Loucy (cell line): ENCODE data around the gene PTPRN2.

Source experiments
- EZH2phosphoT487 ChIP-seq: fragments of 200-600 bp; IDR thresholded peaks from 2 replicates; pipeline ENCODE4 v1.6.1; 2018; ENCODE audit warnings: antibody characterized with exemption, mild to moderate bottlenecking, moderate library complexity, borderline replicate concordance
- TF ChIP-seq, protein P1 (sequence below): fragments of 200-600 bp; sonication (generic); conservative IDR thresholded peaks from 2 replicates; pipeline ENCODE4 v1.5.1; 2014; ENCODE audit warnings: mild to moderate bottlenecking, antibody characterized with exemption, low read length

DNA sequence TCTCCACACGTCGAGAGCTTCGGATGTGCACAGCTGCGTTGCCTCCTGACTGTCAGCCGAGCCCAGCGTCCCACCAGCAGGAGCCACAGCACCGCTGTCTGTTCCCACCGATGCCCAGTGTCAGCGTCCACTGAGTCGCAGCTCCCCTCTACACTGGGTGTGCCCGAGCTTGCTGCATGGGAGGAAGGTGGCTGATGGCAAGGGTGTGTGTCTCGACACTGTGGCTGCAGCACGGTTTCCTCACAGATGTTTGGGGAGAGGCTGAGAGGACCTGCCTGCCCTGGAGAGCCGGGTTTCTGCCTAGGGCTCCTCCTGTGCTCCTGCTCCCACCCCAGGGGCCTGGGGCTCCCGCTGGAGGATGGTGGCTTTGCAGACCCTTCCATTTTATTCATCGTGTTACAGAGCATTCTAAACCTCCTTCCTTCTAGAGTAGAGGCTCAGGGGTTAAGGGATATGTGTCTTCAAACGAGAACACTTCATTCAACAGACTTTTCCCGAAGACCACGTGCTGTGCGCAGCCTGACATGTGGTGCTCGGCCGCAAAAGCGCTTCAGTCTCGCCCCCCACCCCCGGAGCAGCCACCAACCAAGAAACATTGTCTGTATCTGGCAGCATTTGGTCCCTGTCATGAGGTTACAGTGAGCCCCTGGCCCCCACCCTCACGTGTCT, 866.0 kb downstream of the PTPRN2 start:
- TF ChIP-seq, protein P1, sequence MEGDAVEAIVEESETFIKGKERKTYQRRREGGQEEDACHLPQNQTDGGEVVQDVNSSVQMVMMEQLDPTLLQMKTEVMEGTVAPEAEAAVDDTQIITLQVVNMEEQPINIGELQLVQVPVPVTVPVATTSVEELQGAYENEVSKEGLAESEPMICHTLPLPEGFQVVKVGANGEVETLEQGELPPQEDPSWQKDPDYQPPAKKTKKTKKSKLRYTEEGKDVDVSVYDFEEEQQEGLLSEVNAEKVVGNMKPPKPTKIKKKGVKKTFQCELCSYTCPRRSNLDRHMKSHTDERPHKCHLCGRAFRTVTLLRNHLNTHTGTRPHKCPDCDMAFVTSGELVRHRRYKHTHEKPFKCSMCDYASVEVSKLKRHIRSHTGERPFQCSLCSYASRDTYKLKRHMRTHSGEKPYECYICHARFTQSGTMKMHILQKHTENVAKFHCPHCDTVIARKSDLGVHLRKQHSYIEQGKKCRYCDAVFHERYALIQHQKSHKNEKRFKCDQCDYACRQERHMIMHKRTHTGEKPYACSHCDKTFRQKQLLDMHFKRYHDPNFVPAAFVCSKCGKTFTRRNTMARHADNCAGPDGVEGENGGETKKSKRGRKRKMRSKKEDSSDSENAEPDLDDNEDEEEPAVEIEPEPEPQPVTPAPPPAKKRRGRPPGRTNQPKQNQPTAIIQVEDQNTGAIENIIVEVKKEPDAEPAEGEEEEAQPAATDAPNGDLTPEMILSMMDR: no peak
- TF ChIP-seq EZH2phosphoT487: no peak
